SK-N-MC (cell line): ENCODE data around the gene UGT1A7.

Experiments
- EZH2 ChIP-seq: fragments of 200-600 bp; sonication (generic); IDR thresholded peaks from one replicate; pipeline ENCODE4 v1.6.1; 2017; ENCODE audit warnings: antibody characterized with exemption
- POLR2AphosphoS5 ChIP-seq: IDR thresholded peaks from 2 replicates; pipeline ENCODE4 v1.6.1; 2012; ENCODE audit warnings: mild to moderate bottlenecking, low read depth, low read length, borderline replicate concordance

DNA sequence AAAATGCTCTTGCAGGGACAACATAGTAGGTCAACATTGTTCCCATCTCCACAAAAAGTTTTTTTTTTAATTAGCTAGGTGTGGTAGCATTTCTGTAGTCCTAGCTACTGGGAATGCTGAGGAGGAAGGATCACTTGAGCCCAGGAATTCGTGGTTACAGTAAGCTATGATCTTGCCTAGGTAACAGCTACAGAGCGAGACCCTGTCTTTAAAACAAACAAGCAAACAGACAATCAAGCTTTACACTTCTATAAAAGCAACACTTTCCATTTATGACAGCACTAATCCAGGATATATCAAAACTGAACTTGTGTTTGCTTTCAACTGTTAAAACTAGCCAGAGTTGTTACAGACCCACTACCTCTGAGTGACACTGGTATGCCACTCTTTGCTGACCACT lies 59.2 kb downstream of the UGT1A7 start:
- no peak for TF ChIP-seq EZH2
- no peak for TF ChIP-seq POLR2AphosphoS5
